ENCODE results near the gene OTUB2. TPM values are rescaled to one million over a fixed set of nuclear protein-coding genes. Genes with fewer than 3 reads are reported as not detected.

The OTUB2 gene
- total and polyA plus RNA-seq, 2 of the 8 experiments (the other 6 are each of a cell fraction or from before 2014, with no cell fraction given), result 2.2 to 4.2 TPM

DNA sequence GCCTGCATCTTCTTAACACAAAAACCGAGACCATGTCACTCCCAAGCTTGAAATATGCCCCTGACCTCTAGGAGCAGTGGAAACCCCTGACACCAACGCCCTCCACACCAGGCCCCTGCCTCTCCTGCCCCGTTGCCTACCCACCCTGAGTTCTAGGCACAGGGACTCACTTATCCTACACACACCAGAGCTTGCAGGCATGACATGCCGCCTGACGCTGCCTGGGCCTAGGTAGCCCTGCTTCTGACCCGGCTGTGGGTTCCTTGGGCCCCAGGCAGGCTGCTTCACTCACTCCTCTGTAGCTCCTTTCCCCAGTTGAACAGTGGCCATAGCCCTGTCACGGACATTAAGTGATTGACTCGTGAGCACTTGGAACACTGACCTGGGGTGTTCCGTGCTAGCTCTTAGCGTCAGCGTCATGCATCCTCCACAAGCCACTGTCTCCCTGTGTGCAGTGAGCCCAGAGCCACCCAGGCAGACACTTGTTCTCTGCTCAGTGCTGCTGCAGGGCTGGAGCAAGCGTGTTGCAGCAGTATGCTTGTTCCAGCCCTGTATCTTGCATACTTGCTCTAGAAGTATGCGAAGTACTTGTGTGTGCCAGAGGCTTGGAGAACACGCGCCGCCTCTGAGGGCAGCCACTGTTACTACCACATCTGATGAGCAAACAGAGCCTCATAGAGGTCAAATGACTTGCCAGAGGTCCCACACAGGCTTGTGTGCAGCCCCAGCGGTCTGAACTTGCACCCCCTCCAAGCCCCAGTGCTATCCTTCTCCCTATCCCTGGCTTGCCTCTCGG lies 15.6 kb downstream of the OTUB2 start (continued):
- TF ChIP-seq, protein P1, sequence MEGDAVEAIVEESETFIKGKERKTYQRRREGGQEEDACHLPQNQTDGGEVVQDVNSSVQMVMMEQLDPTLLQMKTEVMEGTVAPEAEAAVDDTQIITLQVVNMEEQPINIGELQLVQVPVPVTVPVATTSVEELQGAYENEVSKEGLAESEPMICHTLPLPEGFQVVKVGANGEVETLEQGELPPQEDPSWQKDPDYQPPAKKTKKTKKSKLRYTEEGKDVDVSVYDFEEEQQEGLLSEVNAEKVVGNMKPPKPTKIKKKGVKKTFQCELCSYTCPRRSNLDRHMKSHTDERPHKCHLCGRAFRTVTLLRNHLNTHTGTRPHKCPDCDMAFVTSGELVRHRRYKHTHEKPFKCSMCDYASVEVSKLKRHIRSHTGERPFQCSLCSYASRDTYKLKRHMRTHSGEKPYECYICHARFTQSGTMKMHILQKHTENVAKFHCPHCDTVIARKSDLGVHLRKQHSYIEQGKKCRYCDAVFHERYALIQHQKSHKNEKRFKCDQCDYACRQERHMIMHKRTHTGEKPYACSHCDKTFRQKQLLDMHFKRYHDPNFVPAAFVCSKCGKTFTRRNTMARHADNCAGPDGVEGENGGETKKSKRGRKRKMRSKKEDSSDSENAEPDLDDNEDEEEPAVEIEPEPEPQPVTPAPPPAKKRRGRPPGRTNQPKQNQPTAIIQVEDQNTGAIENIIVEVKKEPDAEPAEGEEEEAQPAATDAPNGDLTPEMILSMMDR (IDR thresholded peaks at IDR 0.05; ENCODE audit: control extremely low read depth in 1 of 3, insufficient read depth in 1 of 3, low read depth in 1 of 3, low read length in 3 of 3), result no peak
- TF ChIP-seq, protein P2, sequence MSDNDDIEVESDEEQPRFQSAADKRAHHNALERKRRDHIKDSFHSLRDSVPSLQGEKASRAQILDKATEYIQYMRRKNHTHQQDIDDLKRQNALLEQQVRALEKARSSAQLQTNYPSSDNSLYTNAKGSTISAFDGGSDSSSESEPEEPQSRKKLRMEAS (IDR thresholded peaks at IDR 0.05), result no peak
- no peak for TF ChIP-seq SRF (IDR thresholded peaks at IDR 0.05; ENCODE audit: low read depth, low read length)
- TF ChIP-seq KDM5A (IDR thresholded peaks at IDR 0.05; ENCODE audit: low read length), result no peak
- TF ChIP-seq, protein P3, sequence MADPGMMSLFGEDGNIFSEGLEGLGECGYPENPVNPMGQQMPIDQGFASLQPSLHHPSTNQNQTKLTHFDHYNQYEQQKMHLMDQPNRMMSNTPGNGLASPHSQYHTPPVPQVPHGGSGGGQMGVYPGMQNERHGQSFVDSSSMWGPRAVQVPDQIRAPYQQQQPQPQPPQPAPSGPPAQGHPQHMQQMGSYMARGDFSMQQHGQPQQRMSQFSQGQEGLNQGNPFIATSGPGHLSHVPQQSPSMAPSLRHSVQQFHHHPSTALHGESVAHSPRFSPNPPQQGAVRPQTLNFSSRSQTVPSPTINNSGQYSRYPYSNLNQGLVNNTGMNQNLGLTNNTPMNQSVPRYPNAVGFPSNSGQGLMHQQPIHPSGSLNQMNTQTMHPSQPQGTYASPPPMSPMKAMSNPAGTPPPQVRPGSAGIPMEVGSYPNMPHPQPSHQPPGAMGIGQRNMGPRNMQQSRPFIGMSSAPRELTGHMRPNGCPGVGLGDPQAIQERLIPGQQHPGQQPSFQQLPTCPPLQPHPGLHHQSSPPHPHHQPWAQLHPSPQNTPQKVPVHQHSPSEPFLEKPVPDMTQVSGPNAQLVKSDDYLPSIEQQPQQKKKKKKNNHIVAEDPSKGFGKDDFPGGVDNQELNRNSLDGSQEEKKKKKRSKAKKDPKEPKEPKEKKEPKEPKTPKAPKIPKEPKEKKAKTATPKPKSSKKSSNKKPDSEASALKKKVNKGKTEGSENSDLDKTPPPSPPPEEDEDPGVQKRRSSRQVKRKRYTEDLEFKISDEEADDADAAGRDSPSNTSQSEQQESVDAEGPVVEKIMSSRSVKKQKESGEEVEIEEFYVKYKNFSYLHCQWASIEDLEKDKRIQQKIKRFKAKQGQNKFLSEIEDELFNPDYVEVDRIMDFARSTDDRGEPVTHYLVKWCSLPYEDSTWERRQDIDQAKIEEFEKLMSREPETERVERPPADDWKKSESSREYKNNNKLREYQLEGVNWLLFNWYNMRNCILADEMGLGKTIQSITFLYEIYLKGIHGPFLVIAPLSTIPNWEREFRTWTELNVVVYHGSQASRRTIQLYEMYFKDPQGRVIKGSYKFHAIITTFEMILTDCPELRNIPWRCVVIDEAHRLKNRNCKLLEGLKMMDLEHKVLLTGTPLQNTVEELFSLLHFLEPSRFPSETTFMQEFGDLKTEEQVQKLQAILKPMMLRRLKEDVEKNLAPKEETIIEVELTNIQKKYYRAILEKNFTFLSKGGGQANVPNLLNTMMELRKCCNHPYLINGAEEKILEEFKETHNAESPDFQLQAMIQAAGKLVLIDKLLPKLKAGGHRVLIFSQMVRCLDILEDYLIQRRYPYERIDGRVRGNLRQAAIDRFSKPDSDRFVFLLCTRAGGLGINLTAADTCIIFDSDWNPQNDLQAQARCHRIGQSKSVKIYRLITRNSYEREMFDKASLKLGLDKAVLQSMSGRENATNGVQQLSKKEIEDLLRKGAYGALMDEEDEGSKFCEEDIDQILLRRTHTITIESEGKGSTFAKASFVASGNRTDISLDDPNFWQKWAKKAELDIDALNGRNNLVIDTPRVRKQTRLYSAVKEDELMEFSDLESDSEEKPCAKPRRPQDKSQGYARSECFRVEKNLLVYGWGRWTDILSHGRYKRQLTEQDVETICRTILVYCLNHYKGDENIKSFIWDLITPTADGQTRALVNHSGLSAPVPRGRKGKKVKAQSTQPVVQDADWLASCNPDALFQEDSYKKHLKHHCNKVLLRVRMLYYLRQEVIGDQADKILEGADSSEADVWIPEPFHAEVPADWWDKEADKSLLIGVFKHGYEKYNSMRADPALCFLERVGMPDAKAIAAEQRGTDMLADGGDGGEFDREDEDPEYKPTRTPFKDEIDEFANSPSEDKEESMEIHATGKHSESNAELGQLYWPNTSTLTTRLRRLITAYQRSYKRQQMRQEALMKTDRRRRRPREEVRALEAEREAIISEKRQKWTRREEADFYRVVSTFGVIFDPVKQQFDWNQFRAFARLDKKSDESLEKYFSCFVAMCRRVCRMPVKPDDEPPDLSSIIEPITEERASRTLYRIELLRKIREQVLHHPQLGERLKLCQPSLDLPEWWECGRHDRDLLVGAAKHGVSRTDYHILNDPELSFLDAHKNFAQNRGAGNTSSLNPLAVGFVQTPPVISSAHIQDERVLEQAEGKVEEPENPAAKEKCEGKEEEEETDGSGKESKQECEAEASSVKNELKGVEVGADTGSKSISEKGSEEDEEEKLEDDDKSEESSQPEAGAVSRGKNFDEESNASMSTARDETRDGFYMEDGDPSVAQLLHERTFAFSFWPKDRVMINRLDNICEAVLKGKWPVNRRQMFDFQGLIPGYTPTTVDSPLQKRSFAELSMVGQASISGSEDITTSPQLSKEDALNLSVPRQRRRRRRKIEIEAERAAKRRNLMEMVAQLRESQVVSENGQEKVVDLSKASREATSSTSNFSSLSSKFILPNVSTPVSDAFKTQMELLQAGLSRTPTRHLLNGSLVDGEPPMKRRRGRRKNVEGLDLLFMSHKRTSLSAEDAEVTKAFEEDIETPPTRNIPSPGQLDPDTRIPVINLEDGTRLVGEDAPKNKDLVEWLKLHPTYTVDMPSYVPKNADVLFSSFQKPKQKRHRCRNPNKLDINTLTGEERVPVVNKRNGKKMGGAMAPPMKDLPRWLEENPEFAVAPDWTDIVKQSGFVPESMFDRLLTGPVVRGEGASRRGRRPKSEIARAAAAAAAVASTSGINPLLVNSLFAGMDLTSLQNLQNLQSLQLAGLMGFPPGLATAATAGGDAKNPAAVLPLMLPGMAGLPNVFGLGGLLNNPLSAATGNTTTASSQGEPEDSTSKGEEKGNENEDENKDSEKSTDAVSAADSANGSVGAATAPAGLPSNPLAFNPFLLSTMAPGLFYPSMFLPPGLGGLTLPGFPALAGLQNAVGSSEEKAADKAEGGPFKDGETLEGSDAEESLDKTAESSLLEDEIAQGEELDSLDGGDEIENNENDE (IDR thresholded peaks at IDR 0.05; ENCODE audit: insufficient replicate concordance, low read length), result no peak
- TF ChIP-seq PHF8 (conservative IDR thresholded peaks at IDR 0.05; ENCODE audit: low read depth, low read length), result no peak
- TF ChIP-seq SP2 (IDR thresholded peaks at IDR 0.05; ENCODE audit: low read length), result no peak

All from H1 (cell line).